Fibroblast of the conjunctiva (primary cell): ENCODE data around the gene PTGIS.

Experiments used
- DNase-seq: peaks from one replicate; pipeline ENCODE4 v3.0.0-alpha.2; 2010; ENCODE audit warnings: low read depth

PTGIS gene

GRCh38 chr20:49529470-49529869 lies 38.5 kb downstream of the PTGIS start:
- no peak for DNase-seq

- DNase-seq, result no peak
These were observed 41.4 kb downstream of the PTGIS start for GRCh38 chr20:49526568-49526967.

GRCh38 chr20:49526056-49526455 lies 41.9 kb downstream of the PTGIS start:
- DNase-seq, result no peak

- DNase-seq, result no peak
These were observed 44.1 kb downstream of the PTGIS start for GRCh38 chr20:49523767-49524360.

GRCh38 chr20:49521356-49521755 lies 46.6 kb downstream of the PTGIS start:
- DNase-seq, result no peak

GRCh38 chr20:49519777-49520359 lies 48.1 kb downstream of the PTGIS start:
- no peak for DNase-seq

- DNase-seq, result no peak
These were observed 48.7 kb downstream of the PTGIS start for GRCh38 chr20:49519212-49519712.

- DNase-seq, result no peak
These were observed 49.4 kb downstream of the PTGIS start for GRCh38 chr20:49518576-49518975.

GRCh38 chr20:49517805-49518100 lies 50.2 kb downstream of the PTGIS start:
- no peak for DNase-seq

- no peak for DNase-seq
These were observed 50.8 kb downstream of the PTGIS start for GRCh38 chr20:49516916-49517804.

GRCh38 chr20:49515586-49515985 lies 52.4 kb downstream of the PTGIS start:
- DNase-seq, result no peak

GRCh38 chr20:49513517-49513916 lies 54.4 kb downstream of the PTGIS start:
- DNase-seq, result no peak

- DNase-seq, result no peak
These were observed 54.9 kb downstream of the PTGIS start for GRCh38 chr20:49513009-49513408.

- DNase-seq, result no peak
These were observed 56.0 kb downstream of the PTGIS start for GRCh38 chr20:49511788-49512525.

- DNase-seq, result peak; percentile 91
These were observed 57.3 kb downstream of the PTGIS start for GRCh38 chr20:49510562-49511122.

- DNase-seq, result peak; percentile 41
These were observed 59.3 kb downstream of the PTGIS start for GRCh38 chr20:49508435-49509199.

- DNase-seq, result no peak
These were observed 60.0 kb downstream of the PTGIS start for GRCh38 chr20:49507741-49508434.

- DNase-seq, result peak; percentile 4
These were observed 62.4 kb downstream of the PTGIS start for GRCh38 chr20:49505518-49505917.

GRCh38 chr20:49503176-49503575 lies 64.8 kb downstream of the PTGIS start:
- no peak for DNase-seq

GRCh38 chr20:49501917-49502316 lies 66.0 kb downstream of the PTGIS start:
- no peak for DNase-seq

GRCh38 chr20:49497398-49497669 lies 70.6 kb downstream of the PTGIS start:
- no peak for DNase-seq
